ENCODE data around the gene CDIP1. TPM values are rescaled to one million over a fixed set of nuclear protein-coding genes. Genes with fewer than 3 reads are reported as not detected.

The CDIP1 gene
- total RNA-seq, 1 donor from 2014 or later, result 61.6 TPM

- Mint-ChIP-seq H3K4me1 (ENCODE audit: low read depth) (peaks cover 7% of the 10 kb centered on the region), H3K27ac (no peak overlapping the region), H3K4me3 (no peak overlapping the region), H3K36me3 (ENCODE audit: low read depth) (peaks cover 7% of the 10 kb centered on the region), H3K9me3 (no peaks in the 10 kb centered on the region), H3K27me3 (ENCODE audit: insufficient read depth) (no peaks in the 10 kb centered on the region)
- intact Hi-C loops (cut with micrococcal nuclease), result no loop called here
- DNase-seq (ENCODE audit: low spot score), result no peak
Measured at GRCh38 chr16:4467916-4468315, 70.7 kb downstream of the CDIP1 start.

- Mint-ChIP-seq H3K4me1 (ENCODE audit: low read depth) (peaks cover 7% of the 10 kb centered on the region), H3K27me3 (ENCODE audit: insufficient read depth) (no peaks in the 10 kb centered on the region), H3K9me3 (no peaks in the 10 kb centered on the region), H3K36me3 (ENCODE audit: low read depth) (peaks cover 4% of the 10 kb centered on the region), H3K4me3 (no peak overlapping the region), H3K27ac (peak overlapping the region; percentile 29)
- intact Hi-C loops (cut with micrococcal nuclease), result no loop called here
- no peak for DNase-seq (ENCODE audit: low spot score)
Measured at GRCh38 chr16:4465977-4466779, 72.4 kb downstream of the CDIP1 start.

GRCh38 chr16:4463522-4464163 is 74.9 kb downstream of the CDIP1 start:
- Mint-ChIP-seq H3K27ac (peak overlapping the region; percentile 7), H3K9me3 (no peaks in the 10 kb centered on the region), H3K4me3 (no peak overlapping the region), H3K4me1 (ENCODE audit: low read depth) (peaks cover 21% of the 10 kb centered on the region), H3K36me3 (ENCODE audit: low read depth) (peaks cover 17% of the 10 kb centered on the region), H3K27me3 (ENCODE audit: insufficient read depth) (no peaks in the 10 kb centered on the region)
- no peak for DNase-seq (ENCODE audit: low spot score)
- intact Hi-C loops (cut with micrococcal nuclease), result no loop called here

- intact Hi-C loops (cut with micrococcal nuclease), result no loop called here
- no peaks in the 10 kb centered on the region for H3K27me3 Mint-ChIP-seq (ENCODE audit: insufficient read depth)
- H3K4me1 Mint-ChIP-seq (ENCODE audit: low read depth), result peaks cover 21% of the 10 kb centered on the region
- peaks cover 17% of the 10 kb centered on the region for H3K36me3 Mint-ChIP-seq (ENCODE audit: low read depth)
- no peak overlapping the region for H3K4me3 Mint-ChIP-seq
- H3K9me3 Mint-ChIP-seq, result no peaks in the 10 kb centered on the region
- H3K27ac Mint-ChIP-seq, result no peak overlapping the region
- no peak for DNase-seq (ENCODE audit: low spot score)
Measured at GRCh38 chr16:4461250-4462085, 77.1 kb downstream of the CDIP1 start.

GRCh38 chr16:4460936-4461249 is 77.7 kb downstream of the CDIP1 start:
- intact Hi-C loops (cut with micrococcal nuclease), result no loop called here
- Mint-ChIP-seq H3K27ac (no peak overlapping the region), H3K9me3 (no peaks in the 10 kb centered on the region), H3K4me1 (ENCODE audit: low read depth) (peaks cover 19% of the 10 kb centered on the region), H3K36me3 (ENCODE audit: low read depth) (peaks cover 22% of the 10 kb centered on the region), H3K4me3 (no peak overlapping the region), H3K27me3 (ENCODE audit: insufficient read depth) (no peaks in the 10 kb centered on the region)
- no peak for DNase-seq (ENCODE audit: low spot score)

Other genes with a start within 250 kb of the CDIP1 start
- 0.54 TPM in 2 replicates for gene GLIS2, start 222.7 kb downstream of the CDIP1 start, total RNA-seq
- 91.5 and 106 TPM in 2 replicates for gene PAM16, start 187.5 kb downstream of the CDIP1 start, total RNA-seq
- gene VASN, start 166.9 kb downstream of the CDIP1 start, total RNA-seq, result 0.18 TPM in 1 of 2 replicates, not detected in the other
- gene CORO7, start 122.2 kb downstream of the CDIP1 start, total RNA-seq, result 87.9 and 90.8 TPM in 2 replicates
- 103 and 107 TPM in 2 replicates for gene DNAJA3, start 112.9 kb downstream of the CDIP1 start, total RNA-seq
- gene NMRAL1, start 64.1 kb downstream of the CDIP1 start, total RNA-seq, result 21.7 and 25.0 TPM in 2 replicates
- 64.7 and 68.4 TPM in 2 replicates for gene HMOX2, start 62.4 kb downstream of the CDIP1 start, total RNA-seq
- gene C16orf96, start 17.6 kb upstream of the CDIP1 start, total RNA-seq, result 0.17 TPM in 1 of 2 replicates, not detected in the other
- gene UBALD1, start 76.1 kb upstream of the CDIP1 start, total RNA-seq, result 23.1 and 26.2 TPM in 2 replicates
- 110 and 119 TPM in 2 replicates for gene MGRN1, start 86.1 kb upstream of the CDIP1 start, total RNA-seq
- gene NUDT16L1, start 154.8 kb upstream of the CDIP1 start, total RNA-seq, result 39.9 and 41.9 TPM in 2 replicates
- 21.1 and 25.8 TPM in 2 replicates for gene ANKS3, start 195.5 kb upstream of the CDIP1 start, total RNA-seq
- not detected in 2 replicates for gene DNAAF8, start 195.8 kb upstream of the CDIP1 start, total RNA-seq
- 16.6 and 17.4 TPM in 2 replicates for gene ZNF500, start 228.4 kb upstream of the CDIP1 start, total RNA-seq
- gene SEPTIN12, start 249.6 kb upstream of the CDIP1 start, total RNA-seq, result not detected in 2 replicates